Subcutaneous adipose tissue (tissue), 4 donors: ENCODE data around the gene IL17B. TPM values are rescaled to one million over a fixed set of nuclear protein-coding genes. Genes with fewer than 3 reads are reported as not detected.

Source experiments
- CTCF ChIP-seq: fragments of 450-650 bp; IDR thresholded peaks from one replicate; pipeline ENCODE4 v1.5.1; 2016; ENCODE audit warnings: low read depth, mild to moderate bottlenecking, control low read depth, antibody characterized with exemption, moderate library complexity
- total RNA-seq, 4 donors: library from RNA; depleted of rRNA; stranded (reverse); fragments of >200 nt; gene quantifications; one replicate each; pipeline ENCODE4 v1.1.0, GENCODE V29; 2016

Gene IL17B
- total RNA-seq, 4 donors from 2014 or later, result not detected

- no peak for TF ChIP-seq CTCF
Measured at GRCh38 chr5:149381986-149382338, 2.9 kb upstream of the IL17B start.

GRCh38 chr5:149381261-149381985 lies 2.3 kb upstream of the IL17B start:
- TF ChIP-seq CTCF, result no peak

GRCh38 chr5:149380466-149381121 lies 1.5 kb upstream of the IL17B start:
- TF ChIP-seq CTCF, result no peak

GRCh38 chr5:149379818-149380374 lies 804 bp upstream of the IL17B start:
- no peak for TF ChIP-seq CTCF

GRCh38 chr5:149378241-149378820 lies 761 bp downstream of the IL17B start:
- TF ChIP-seq CTCF, result no peak

GRCh38 chr5:149376711-149377447 lies 2.2 kb downstream of the IL17B start:
- no peak for TF ChIP-seq CTCF

- TF ChIP-seq CTCF, result no peak
Measured at GRCh38 chr5:149376104-149376503, 3.0 kb downstream of the IL17B start.
